Measurements from ENCODE around the gene NPAS1. TPM values are rescaled to one million over a fixed set of nuclear protein-coding genes. Genes with fewer than 3 reads are reported as not detected.
"Not testable (repeated sequence)": the region's sequence is repeated elsewhere in the genome, so short reads cannot be mapped to it uniquely, and the experiment has no call there.

Gene NPAS1
- total and polyA plus RNA-seq, 4 donors, result 0.31 to 1.2 (median 0.70) TPM

DNA sequence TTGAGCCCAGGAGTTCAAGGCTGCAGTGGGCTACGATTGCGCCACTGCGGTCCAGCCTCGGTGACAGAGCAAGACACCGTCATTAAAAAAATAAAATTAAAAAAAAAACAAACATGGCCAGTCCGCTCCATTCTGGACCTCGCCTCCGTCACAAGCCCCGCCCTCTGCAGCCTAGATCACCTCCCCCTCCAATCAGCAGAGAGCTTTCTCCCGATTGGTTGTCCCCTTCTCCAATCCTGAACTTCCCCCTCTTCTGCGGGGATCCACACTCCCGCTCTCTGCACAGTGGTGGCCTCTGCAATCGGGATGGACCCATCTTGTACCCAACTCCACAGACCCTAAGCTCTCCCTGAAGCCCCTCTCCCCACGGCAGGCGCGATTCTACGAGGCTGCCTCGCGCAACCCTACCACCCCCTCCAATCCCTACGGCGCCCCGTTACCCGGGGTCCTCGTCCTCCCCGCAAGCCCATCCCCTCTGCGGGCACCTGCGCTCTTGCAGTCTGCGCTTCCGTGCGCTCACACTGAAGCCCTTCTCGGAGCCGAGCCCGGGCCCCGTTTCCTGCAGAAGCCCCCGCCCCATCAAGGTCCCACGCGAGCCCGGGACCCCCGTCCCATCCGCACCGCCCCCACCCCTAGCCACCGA is 28.2 kb downstream of the NPAS1 start:
- ATAC-seq (ENCODE audit: insufficient read depth, low FRiP score) (peak; percentile 75), DNase-seq (peak; percentile 84 to 85 (median 84))
- peaks cover 0 to 7% (median 0%) of the 10 kb centered on the region in 5 donors for H3K4me1 ChIP-seq (ENCODE audit: control insufficient read depth in 5 of 5, insufficient read depth in 5 of 5, low read length in 5 of 5)
- no peak for TF ChIP-seq CTCF (IDR thresholded peaks at IDR 0.05; ENCODE audit: control extremely low read depth, extremely low read depth)
- H3K27me3 ChIP-seq (ENCODE audit: control insufficient read depth in 3 of 3, insufficient read depth in 3 of 3, low read length in 2 of 3), result no peaks in the 10 kb centered on the region
- no peak overlapping the region for H3K9ac ChIP-seq (ENCODE audit: insufficient read depth in 1 of 2, low read length in 2 of 2)
- peak overlapping the region; percentile 74 for H3K4me3 ChIP-seq
- H3K36me3 ChIP-seq (ENCODE audit: control insufficient read depth in 4 of 4, insufficient read depth in 4 of 4, low read length in 4 of 4), result peaks cover 0 to 6% (median 0%) of the 10 kb centered on the region in 4 donors
- no peaks in the 10 kb centered on the region for H3K9me3 ChIP-seq (ENCODE audit: control insufficient read depth in 4 of 4, insufficient read depth in 3 of 4, low read length in 3 of 4)
- WGBS, 2 donors, result 4% methylated on average over 42 of the region's 42 CpGs
- peak overlapping the region; percentile 70 to 83 for H3K27ac ChIP-seq (ENCODE audit: low read depth in 1 of 2, low read length in 1 of 2)

DNA sequence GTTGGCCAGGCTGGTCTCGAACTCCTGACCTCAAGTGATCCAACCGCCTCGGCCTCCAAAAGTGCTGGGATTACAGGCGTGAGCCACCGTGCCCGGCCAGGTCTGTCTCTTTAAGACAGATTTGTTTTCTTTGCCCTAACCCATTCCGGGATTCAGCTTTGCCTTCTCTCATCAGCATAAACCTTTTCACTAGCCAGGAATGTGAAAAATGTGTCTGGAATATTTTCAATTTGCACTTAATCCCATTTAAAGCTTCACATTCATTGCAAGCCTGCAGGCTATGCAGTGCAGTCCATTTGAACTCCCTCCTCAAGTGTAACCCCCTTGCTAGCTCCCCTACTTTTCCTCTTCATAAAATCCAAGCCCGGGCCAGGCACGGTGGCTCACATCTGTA is 29.7 kb downstream of the NPAS1 start:
- TF ChIP-seq CTCF (IDR thresholded peaks at IDR 0.05; ENCODE audit: control extremely low read depth, extremely low read depth), result no peak

DNA sequence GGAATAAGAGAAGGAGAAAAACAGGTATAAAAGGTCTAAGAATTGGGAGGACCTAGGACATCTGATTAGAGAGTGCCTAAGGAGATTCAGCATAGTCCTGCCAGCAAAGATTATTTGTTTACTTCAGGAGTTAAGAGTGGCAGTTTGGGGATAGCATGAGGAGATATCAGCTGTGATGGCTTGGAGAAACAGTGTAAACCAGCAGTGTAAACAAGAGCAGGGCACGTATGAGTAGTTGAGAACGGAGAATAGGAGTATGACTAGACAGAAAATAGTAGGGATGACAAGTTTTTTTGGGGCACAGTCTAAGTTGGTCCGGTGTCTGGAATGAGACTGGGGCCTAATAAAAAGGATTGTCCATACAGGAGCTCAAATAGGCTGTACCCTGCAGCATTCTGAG is 30.9 kb downstream of the NPAS1 start:
- not testable (repeated sequence) for H3K36me3 ChIP-seq (ENCODE audit: control insufficient read depth in 4 of 4, insufficient read depth in 4 of 4, low read length in 4 of 4); H3K9me3 ChIP-seq (ENCODE audit: control insufficient read depth in 4 of 4, insufficient read depth in 3 of 4, low read length in 3 of 4); H3K9ac ChIP-seq (ENCODE audit: insufficient read depth in 1 of 2, low read length in 2 of 2); H3K27me3 ChIP-seq (ENCODE audit: control insufficient read depth in 3 of 3, insufficient read depth in 3 of 3, low read length in 2 of 3); H3K4me1 ChIP-seq (ENCODE audit: control insufficient read depth in 5 of 5, insufficient read depth in 5 of 5, low read length in 5 of 5); H3K27ac ChIP-seq (ENCODE audit: low read depth in 1 of 2, low read length in 1 of 2); H3K4me3 ChIP-seq; ATAC-seq (ENCODE audit: insufficient read depth, low FRiP score); DNase-seq
- WGBS, 2 donors, result 75 to 89% methylated on average over 3 of the region's 3 CpGs

More for the DNA sequence above, 29.7 kb downstream of the NPAS1 start:
- H3K36me3 ChIP-seq (ENCODE audit: control insufficient read depth in 4 of 4, insufficient read depth in 4 of 4, low read length in 4 of 4), result peaks cover 0 to 6% (median 0%) of the 10 kb centered on the region in 4 donors
- no peak overlapping the region for H3K4me3 ChIP-seq
- no peak overlapping the region for H3K9ac ChIP-seq (ENCODE audit: insufficient read depth in 1 of 2, low read length in 2 of 2)
- no peak overlapping the region for H3K27ac ChIP-seq (ENCODE audit: low read depth in 1 of 2, low read length in 1 of 2)
- no peaks in the 10 kb centered on the region for H3K9me3 ChIP-seq (ENCODE audit: control insufficient read depth in 4 of 4, insufficient read depth in 3 of 4, low read length in 3 of 4)
- DNase-seq (no peak), ATAC-seq (ENCODE audit: insufficient read depth, low FRiP score) (no peak)
- H3K27me3 ChIP-seq (ENCODE audit: control insufficient read depth in 3 of 3, insufficient read depth in 3 of 3, low read length in 2 of 3), result no peaks in the 10 kb centered on the region
- WGBS, 2 donors, result 48 to 67% methylated on average over 9 of the region's 9 CpGs
- H3K4me1 ChIP-seq (ENCODE audit: control insufficient read depth in 5 of 5, insufficient read depth in 5 of 5, low read length in 5 of 5), result peaks cover 0 to 7% (median 0%) of the 10 kb centered on the region in 5 donors

GRCh38 chr19:47056411-47056810 is 36.8 kb downstream of the NPAS1 start:
- Histone ChIP-seq H3K9ac (ENCODE audit: insufficient read depth in 1 of 2, low read length in 2 of 2) (no peak overlapping the region), H3K4me3 (no peak overlapping the region), H3K4me1 (ENCODE audit: control insufficient read depth in 5 of 5, insufficient read depth in 5 of 5, low read length in 5 of 5) (no peaks in the 10 kb centered on the region), H3K9me3 (ENCODE audit: control insufficient read depth in 4 of 4, insufficient read depth in 3 of 4, low read length in 3 of 4) (no peaks in the 10 kb centered on the region), H3K27ac (ENCODE audit: low read depth in 1 of 2, low read length in 1 of 2) (no peak overlapping the region), H3K36me3 (ENCODE audit: control insufficient read depth in 4 of 4, insufficient read depth in 4 of 4, low read length in 4 of 4) (no peaks in the 10 kb centered on the region), H3K27me3 (ENCODE audit: control insufficient read depth in 3 of 3, insufficient read depth in 3 of 3, low read length in 2 of 3) (no peaks in the 10 kb centered on the region)
- DNase-seq (no peak), ATAC-seq (ENCODE audit: insufficient read depth, low FRiP score) (no peak)
- TF ChIP-seq CTCF (IDR thresholded peaks at IDR 0.05; ENCODE audit: control extremely low read depth, extremely low read depth), result no peak
- WGBS, 2 donors, result 63 to 82% methylated on average over 5 of the region's 5 CpGs

Data from lung (tissue), 12 donors.